NCI-H82 treated with DMSO at 0.1 percent for 48 hours (cell line): ENCODE measurements around the gene ACOT7.

Source experiments
- DNase-seq: peaks from one replicate; lab custom pipeline; 2025; ENCODE audit not compliant: unreplicated experiment; lab: John Stamatoyannopoulos, UW

ACOT7 gene

DNA sequence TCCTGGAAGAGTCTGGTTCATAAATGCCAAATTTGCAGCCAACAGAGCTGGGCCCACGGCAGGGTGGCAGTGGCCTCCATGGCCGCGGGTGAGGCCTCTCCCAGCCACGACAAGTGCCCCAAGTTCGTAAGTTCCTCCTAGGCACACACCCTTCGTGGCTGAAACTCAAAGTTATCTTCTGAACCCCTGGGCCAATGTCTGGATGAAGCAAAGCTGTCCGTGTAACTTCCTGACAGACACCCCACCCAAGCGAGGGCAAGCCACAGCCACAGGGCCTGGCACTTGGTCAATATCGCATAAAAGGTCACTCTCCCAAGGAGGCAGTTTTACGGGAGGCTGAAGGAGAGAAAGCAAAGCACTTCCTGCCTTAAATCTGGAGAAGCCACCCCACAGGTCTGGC lies 104.9 kb downstream of the ACOT7 start:
- DNase-seq: no peak

DNA sequence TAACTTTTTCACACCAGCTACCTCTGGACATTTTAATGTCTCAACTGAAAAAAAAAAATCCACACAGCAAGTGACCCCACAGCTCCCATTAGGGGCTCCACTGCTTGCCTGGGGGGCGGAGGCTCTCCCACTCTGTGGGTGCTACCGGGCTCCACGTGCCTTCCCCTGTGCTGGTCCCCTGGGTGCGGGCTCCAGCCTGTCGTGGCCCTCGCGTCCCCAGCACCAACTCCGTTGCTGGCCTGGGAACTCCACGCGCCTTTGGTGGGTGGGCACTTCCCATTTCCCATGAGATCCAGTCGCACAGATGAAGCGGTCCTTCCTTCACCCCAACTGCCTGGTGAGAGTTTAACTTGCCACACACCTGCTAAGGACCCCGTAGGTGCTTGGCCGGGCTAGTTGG lies 105.5 kb downstream of the ACOT7 start:
- no peak for DNase-seq

DNA sequence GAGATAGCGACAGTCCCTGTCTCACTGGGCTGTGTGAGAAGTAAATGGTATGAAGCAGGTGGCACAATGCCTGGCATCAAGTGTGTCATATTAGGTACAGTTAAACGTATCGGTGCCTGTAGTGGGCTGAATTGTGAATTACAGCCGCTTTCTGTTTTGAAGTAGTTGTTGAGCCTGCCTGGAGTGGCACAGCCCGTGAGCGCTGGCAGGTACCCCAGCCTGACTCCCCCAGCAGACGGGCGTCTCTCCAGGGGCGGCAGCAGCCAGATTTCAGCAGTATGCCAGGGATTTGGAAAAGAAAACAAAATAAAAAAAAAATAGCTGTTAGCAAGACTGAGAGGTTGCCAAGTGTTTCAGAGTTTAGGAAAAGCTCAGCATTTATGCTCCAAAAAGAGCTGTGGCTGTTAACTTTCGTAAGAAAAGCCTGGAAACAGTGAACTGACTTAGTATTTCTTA lies 106.1 kb downstream of the ACOT7 start:
- no peak for DNase-seq

DNA sequence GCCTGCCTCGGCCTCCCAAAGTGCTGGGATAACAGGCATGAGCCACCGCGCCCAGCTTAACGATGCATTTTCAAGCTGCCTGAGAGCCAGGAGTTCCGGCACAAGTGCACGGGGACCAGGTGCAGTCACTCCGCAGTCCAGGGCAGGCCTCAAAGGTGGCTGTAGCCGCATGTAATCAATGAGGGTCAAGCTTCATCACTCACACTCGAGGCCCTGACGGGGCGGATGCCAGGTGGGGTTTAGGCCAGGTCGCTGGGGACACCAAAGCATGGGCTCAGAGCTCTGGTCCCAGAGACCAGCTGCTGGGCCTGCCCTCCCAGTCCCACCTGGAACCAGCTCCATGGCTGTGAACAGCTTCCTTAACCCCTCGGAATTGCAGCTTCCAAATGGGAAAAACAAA lies 106.5 kb downstream of the ACOT7 start:
- no peak for DNase-seq

DNA sequence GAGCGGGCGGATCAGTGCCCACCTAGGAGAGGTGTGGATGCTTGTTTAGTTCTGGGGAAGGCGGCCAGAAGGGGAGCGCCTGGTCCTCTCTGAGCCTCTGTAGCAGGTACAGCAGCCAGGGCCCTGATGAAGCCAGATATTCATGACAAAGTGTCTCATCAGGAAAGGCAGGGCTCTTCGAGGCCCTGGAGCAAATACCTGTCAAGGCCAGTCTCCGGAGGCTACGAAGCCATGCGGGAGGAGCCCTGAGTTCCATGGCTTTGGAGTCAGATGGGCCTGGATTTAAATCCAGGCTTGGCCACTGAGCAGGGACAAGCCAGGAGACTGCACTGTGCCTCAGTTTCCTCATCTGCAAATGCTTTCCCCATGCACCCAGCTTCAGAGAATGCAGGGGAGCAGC lies 107.3 kb downstream of the ACOT7 start:
- DNase-seq: no peak

DNA sequence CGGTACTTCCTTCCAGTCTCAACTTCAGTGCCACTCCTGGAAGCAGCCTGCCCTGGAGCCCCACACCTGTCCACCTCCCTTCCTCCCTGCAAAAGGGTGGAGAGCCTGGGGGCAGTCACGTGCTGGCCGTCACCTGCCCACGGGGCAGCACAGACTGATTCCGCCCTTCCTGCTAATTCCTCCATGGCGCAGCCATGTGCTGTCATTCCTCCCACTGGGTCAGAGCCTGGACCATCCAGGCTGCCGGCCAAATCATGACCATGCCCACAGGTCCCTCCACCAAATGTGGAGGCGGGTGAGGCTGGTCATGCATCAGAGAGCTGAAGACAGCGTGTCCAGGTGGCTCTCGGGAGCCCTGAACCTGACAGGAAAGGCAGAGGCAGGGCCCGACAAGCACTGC lies 108.2 kb downstream of the ACOT7 start:
- no peak for DNase-seq

DNA sequence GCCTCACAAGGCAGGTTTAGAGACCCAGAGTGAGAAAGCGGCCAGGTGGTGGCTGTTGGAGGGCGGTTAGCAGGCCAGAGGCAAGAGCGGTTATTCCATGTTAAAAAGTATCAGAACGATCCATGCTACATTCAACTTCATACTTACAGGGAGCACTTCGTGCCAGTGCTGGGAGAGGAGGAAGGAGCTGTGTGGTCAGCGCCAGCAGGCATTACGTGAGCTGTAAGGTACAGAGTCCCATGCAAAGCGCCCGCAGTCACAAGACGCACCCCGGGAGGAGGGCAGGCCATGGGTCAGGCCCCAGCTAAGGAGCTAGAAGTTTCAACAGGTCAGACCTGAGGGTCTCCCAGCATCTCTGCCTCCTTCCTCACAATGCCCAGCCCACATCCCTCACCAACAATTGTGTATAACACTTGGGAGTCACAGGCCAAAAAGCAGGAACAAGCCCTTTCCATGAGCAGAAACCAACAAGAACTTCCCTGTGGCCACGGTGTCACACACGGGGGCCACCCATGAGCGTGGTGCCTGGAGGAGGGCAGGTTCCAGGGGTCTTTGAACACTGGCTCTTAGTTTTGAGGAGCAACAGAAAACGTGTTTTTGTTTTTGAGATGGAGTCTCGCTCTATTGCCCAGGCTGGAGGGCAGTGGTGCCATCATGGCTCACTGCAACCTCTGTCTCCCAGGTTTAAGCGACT lies 110.8 kb downstream of the ACOT7 start:
- DNase-seq: no peak

DNA sequence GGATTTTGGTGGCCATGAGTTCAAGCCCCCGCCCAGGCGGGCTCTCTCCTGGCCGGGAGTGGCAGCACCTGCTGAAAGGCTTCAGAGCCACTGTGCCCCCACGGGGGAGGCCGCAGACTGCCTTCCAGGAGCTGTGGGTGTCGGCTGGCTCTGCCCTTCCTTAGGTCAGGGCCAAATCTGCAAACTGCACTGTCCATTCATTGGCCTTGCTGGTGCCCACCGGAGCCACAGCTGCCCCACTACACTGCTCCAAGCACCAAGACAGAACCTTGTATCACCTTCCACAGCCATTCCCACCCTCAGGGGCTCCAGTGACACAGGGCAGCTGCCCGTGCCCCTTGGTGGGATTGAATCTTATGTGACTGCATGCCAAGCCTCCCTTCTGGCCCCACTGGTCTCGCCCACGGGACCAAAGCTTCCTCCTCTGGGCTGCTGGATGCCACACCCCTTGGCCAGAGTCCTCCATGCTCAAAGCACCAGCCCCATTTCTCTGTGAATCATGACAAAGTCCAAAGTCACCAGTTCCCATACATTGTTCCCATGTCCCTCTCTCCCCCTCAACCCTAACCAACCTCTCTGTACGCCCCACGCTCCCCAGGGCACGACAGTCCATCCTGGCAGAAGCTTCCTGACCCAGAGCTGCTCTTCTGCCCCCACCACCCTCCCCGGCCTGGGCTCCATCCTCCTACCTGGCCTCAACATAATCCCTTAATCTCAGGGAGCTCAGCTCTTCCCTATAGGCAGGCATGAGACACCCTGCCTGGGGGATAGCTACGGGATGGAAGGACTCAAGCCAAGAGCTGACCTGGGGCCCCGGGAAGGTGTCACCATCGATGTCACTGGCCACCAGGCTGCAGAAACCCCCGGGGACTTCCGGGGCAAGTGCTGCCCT lies 111.8 kb downstream of the ACOT7 start:
- no peak for DNase-seq

DNA sequence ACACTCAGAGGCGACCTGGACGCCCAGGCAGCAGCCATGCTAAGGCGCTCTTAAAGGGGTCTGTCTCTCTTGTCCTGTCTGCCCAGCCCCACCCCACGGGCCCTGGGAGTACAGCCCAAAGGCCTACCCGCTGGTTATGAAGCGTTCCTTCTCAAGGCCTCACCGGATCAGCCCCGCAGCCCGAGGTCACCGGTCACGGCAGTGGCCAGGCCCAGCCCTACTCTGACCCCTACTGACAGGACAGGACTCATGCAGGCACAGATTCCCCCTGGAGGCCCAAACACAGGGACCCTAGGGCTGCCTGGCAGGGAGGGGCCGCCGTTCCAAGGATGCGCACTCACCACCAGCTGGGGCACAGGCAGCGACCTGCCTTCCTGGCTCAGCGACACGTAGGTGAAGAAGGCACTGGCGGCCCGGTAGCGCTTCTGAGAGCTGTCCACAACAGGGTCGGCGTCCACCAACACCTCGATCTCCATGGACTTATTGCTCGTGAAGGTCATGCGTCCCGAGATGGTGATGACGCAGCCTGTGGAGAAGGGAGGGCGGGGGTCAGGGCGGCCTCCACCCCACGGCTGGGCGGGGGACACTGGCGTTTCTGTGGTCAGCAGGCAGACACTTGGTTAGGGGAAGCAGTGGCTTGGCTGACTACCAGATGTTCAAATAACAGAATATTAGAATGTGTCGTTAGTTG lies 112.7 kb downstream of the ACOT7 start:
- no peak for DNase-seq

DNA sequence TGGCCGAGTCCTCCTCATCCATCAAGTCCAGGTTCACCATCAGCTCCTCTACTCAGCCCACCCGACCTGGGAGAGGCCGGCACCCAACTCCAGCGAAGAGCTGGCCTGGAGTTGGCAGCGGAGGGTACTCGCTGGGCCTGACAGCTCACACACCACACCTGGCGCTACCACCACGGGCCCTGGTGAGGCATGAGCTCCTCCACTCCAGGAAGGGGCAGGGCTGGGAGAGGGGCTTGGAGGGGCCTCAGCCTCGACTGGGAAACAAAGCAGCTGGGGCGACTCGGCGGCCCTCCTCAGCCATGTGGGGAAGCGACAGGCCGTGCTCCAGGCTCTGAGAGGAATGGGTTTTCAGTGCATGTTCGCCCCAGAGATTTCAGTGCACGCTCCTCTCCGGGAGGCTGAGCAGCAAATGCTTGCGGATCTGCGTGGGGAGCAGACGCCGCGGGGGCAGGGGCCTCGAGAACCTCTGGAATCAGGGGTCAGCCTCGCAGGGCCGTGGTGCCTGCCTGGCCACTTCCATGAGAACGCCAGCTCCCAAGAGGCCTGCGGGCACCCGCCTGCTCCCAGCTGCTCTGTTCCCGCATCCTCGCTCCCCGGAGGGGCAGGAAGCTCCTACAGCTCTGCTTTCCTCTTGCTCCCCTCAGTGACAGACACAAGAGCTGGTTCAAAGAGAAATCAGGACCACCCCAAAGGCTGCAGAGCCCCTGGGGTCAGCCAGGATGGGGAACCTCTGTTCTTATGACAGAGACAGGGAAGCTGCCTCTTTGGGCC lies 113.8 kb downstream of the ACOT7 start:
- DNase-seq: no peak

DNA sequence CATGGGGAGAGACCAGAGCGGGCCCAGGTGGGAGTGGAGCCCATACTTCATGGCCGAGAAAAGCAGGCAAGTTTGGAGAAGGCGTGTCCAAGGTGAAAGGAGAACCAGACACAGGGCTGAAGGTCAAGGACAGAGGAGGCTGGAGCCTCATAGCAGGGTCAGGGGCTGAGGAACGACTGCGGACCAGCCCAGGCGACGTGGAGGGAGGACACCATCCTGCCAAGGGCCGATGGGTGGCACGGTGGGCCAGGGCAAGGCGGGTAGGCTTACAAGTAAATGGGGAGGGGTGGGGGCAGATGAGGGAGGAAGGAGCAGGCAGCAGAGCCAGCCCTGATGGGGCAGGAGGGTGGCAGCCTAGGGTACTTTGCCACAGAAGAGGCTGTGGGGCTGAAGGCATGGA lies 114.5 kb downstream of the ACOT7 start:
- no peak for DNase-seq

DNA sequence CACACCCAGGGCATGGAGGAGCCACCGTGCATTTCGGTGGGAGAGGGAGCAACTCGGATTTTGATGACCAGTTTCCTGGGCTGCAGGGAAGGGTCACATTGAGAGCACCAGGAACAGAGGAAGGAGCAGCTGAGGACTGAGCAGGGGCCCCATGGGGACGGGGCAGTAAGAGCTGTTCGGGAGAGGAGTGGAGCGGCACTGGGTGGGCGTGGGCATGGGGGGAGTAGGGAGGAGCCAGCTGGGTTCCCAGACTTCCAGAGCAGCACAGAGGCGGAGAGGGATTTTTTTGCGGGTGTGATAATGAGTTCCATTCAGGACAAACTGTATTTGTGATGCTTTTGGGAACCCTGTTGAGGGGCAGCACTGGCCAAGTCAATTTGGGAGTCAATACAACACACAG lies 115.3 kb downstream of the ACOT7 start:
- DNase-seq: no peak

DNA sequence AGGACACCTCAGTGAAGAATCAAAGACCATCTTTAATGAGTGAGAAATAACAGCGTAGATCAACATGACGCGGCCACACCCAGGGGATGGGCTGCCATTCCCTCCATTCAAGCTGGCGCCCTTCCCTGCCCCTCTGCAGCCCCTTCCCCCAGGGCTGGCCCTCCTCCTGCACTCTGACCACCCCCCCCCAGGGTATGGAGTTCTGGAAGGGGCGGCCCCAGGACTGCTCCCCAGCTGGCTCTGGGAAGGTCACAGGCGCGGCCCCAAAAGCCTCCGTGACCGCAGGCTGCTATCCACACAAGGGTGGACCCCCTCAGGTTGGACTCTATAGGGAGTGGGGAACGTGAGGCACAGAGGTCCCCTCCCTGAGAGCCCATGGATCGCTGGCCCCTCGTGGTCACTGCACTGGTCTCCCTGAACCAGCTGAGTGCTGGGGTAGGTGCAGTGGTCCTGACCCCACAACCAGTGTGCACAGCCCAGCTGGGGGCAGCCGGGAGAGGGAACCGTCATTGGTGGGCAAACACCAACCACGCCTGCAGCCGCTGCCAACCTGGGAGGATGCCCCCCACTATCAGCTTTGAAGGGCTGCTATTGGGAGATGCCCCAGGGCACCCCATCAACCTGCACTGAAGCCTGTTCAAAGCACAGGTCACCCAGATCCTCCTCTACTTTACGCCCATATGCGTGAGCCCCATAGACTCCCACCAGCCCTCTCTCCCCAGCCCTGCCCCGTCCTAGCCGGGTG lies 116.6 kb downstream of the ACOT7 start:
- DNase-seq: no peak

DNA sequence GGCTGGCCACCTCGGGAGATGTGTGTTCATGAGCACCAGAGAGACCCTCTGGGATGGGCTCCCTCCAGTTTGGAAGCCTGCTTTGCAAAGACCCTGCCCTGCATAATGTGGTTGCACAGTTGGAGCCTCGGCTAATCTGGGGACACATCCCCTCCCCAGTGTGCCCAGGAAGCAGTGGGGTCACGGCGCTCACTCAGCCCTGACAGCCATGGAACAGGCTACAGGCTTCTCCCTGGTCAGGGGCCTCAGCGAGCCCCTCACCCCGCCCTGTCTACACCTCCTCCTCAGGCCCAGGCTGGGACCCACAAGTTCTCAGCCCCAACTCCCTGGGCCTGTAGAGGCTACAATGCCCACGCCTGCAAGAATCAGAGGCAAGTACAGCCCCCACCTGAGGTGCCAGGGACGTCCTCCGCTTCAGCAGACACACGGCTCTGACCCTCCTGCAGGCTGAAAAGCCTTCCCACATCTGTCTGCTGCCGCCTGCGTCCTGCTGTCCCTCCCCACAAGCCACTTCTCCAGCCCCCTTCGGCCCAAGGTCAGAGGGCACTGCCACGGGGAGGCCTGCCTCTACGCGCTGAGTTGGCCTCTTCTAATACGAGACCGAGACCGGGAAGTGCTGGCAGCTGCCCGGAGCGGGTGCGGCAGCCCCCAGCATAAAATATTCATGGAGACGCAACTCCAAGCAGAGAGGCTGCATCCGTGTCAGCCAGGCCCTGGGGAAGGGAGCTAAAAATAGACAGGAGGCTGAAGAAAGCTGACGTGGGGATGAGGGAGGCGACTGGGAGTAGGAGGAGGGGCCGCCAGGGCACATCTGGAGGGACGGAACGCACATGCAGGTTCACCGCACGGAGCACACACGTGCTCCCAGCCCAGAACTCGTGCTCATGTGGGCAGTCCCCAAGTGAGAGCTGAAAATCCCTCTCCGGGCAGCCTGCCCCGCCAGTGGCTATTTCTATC lies 117.5 kb downstream of the ACOT7 start:
- peak; percentile 37 for DNase-seq

DNA sequence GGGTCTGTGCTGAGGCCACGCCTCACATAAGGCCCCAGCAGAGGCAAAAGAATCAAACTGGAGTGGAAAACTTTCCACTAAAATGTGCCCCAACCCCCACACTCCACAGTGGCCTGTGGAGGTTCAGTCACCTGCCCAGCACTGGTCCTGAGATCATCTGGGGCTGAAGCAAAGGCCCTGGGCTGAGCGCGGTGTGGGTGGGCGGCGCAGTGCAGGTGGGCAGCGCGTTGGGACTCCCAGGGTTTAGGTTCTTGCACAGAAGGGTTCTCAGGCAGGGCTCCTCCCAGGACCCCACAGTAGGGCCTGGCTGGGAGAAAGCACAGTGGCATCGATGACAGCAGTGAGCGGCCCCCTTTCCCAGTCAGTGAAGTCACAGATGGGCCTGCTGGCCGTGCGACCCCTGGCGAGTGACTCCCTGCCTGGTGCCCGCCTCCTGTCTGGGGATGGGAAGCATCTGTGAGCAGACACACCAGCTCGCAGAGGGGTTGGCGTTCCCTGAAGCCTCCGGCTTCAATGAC lies 118.9 kb downstream of the ACOT7 start:
- DNase-seq: no peak

DNA sequence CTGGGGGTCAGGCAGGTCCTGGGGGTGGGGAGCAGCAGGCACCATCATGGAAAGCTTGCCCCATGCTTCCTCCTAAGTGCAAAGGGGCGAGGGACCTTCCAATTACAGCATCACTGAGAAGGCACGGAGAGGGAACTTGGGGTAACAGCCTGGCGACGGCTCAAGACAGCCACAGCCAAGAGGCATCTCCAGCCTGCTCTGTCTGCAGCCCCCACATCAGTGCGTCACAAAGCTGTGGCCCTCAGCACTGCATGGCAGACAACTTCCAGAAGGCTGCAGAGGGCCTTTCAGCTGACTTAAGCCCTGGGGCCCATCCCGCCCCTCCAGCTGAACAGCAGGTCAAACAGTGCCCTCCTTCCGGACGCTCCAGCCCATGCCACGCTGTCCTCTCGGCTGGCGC lies 119.5 kb downstream of the ACOT7 start:
- no peak for DNase-seq

DNA sequence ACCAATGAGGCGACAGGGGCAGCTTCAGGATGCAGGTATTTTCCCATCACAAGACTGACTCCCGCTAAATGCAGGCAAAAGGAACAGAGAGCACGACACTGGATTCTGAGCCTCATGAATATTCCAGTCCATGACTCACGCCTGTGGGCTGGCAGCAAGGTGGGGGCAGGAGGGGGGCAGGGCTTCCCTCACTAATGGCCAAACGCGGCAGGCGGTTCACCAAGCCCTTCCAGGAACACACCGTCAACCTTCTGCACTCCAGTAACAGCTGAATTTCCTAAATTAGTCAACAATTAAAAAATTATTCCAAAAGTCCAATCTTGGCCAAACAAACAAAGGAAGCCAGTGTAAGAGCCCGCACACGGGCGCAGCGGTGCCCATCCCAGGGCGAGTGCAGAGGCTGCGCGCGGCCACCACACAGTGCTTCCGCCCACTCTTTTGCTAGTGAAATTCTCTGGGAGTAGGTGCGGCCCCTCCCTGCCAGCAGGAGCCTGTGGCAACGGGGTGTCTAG lies 120.1 kb downstream of the ACOT7 start:
- no peak for DNase-seq

DNA sequence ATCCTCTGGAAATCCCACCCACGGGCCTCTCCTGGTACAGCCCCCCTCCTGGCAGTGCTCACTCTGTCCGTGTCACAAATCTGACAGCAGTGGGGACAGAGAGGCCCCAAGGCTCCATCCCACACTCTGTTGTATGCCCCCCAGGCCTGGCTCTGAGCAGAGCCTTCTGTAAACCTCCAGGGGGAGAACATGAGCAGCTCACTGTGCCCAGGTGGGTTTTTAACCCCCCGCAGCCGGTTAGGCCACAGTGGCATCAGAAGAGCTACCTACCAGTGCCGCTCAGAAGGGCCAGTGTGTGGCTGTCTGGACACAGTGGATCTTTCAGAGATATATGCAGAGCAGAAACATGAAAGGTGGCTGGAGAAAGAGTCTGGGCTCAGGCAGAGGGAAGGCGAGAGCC lies 120.7 kb downstream of the ACOT7 start:
- DNase-seq: no peak

DNA sequence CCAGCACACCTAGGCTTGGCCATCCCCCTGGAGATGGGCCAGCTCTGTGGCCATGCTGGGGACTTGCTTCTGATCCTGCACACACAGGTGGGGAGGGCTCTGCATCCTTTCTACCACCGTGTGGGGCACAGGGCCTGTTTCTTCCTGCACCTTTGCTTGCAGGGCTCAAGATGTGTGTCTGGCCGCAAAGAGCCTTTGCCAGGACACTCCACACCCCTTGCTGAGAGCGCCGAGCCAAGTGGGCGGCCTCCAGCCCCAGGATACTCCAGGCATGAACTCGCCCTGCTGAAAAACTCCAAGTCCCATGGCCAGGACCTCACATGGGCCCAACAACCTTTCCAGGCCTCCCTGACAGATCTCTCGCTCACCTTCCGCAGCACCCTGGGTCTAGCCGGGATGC lies 121.1 kb downstream of the ACOT7 start:
- DNase-seq: no peak
